ENCODE results near the gene PTGES. TPM values are rescaled to one million over a fixed set of nuclear protein-coding genes. Genes with fewer than 3 reads are reported as not detected.

The PTGES gene
- total RNA-seq, 1 donor from 2014 or later: 11.1 TPM

GRCh38 chr9:129695870-129696269 is 57.0 kb downstream of the PTGES start:
- TF ChIP-seq CTCF (IDR thresholded peaks at IDR 0.05; ENCODE audit: insufficient read depth, low read length, severe bottlenecking): no peak
- Histone ChIP-seq H3K36me3 (ENCODE audit: control insufficient read depth, insufficient read depth, low read length) (no peaks in the 10 kb centered on the region), H3K4me3 (ENCODE audit: low read depth, low read length) (no peak overlapping the region), H3K27me3 (ENCODE audit: control insufficient read depth, insufficient read depth, low read length) (peaks cover 20% of the 10 kb centered on the region)
- no peak for FAIRE-seq
- no peak for DNase-seq (ENCODE audit: low read depth)

GRCh38 chr9:129694243-129694646 is 58.6 kb downstream of the PTGES start:
- Histone ChIP-seq H3K4me3 (ENCODE audit: low read depth, low read length) (no peak overlapping the region), H3K27me3 (ENCODE audit: control insufficient read depth, insufficient read depth, low read length) (peaks cover 18% of the 10 kb centered on the region), H3K36me3 (ENCODE audit: control insufficient read depth, insufficient read depth, low read length) (no peaks in the 10 kb centered on the region)
- FAIRE-seq (no peak), DNase-seq (ENCODE audit: low read depth) (no peak)
- no peak for TF ChIP-seq CTCF (IDR thresholded peaks at IDR 0.05; ENCODE audit: insufficient read depth, low read length, severe bottlenecking)

- Histone ChIP-seq H3K4me3 (ENCODE audit: low read depth, low read length) (no peak overlapping the region), H3K27me3 (ENCODE audit: control insufficient read depth, insufficient read depth, low read length) (peaks cover 18% of the 10 kb centered on the region), H3K36me3 (ENCODE audit: control insufficient read depth, insufficient read depth, low read length) (no peaks in the 10 kb centered on the region)
- no peak for TF ChIP-seq CTCF (IDR thresholded peaks at IDR 0.05; ENCODE audit: insufficient read depth, low read length, severe bottlenecking)
- DNase-seq (ENCODE audit: low read depth) (no peak), FAIRE-seq (no peak)
These were observed 59.1 kb downstream of the PTGES start for GRCh38 chr9:129693741-129694140.

- Histone ChIP-seq H3K36me3 (ENCODE audit: control insufficient read depth, insufficient read depth, low read length) (no peaks in the 10 kb centered on the region), H3K27me3 (ENCODE audit: control insufficient read depth, insufficient read depth, low read length) (peaks cover 12% of the 10 kb centered on the region), H3K4me3 (ENCODE audit: low read depth, low read length) (no peak overlapping the region)
- DNase-seq (ENCODE audit: low read depth) (no peak), FAIRE-seq (no peak)
- no peak for TF ChIP-seq CTCF (IDR thresholded peaks at IDR 0.05; ENCODE audit: insufficient read depth, low read length, severe bottlenecking)
These were observed 60.3 kb downstream of the PTGES start for GRCh38 chr9:129692534-129692933.

Other genes starting within 250 kb of the PTGES start
- not detected in 2 replicates for gene C9orf50, start 131.9 kb downstream of the PTGES start, total RNA-seq
- gene NTMT1, start 126.9 kb downstream of the PTGES start, total RNA-seq: 32.6 and 40.8 TPM in 2 replicates
- 6.1 and 9.2 TPM in 2 replicates for gene ASB6, start 110.9 kb downstream of the PTGES start, total RNA-seq
- 0.13 TPM in 1 of 2 replicates, not detected in the other for gene PRRX2, start 87.4 kb downstream of the PTGES start, total RNA-seq
- gene TOR1B, start 50.1 kb upstream of the PTGES start, total RNA-seq: 20.7 and 27.9 TPM in 2 replicates
- 12.7 and 19.2 TPM in 2 replicates for gene TOR1A, start 71.1 kb upstream of the PTGES start, total RNA-seq
- gene C9orf78, start 82.2 kb upstream of the PTGES start, total RNA-seq: 55.8 and 65.8 TPM in 2 replicates
- 5.5 and 6.7 TPM in 2 replicates for gene USP20, start 82.4 kb upstream of the PTGES start, total RNA-seq

Data from bronchial epithelial cell (primary cell).